Stimulated activated CD8-positive, alpha-beta memory T cell treated with anti-CD3 and anti-CD28 coated beads, Interleukin-12 subunit alpha, Interleukin-12 subunit beta, amount 100 ng/mL, for 24 hours (primary cell): ENCODE results near the gene QSOX2.

Experiments
- DNase-seq: peaks from one replicate; pipeline ENCODE4 v3.0.0-alpha.2; 2020; ENCODE audit errors: extremely low read depth

The QSOX2 gene

GRCh38 chr9:136172412-136173079, 73.1 kb downstream of the QSOX2 start:
- no peak for DNase-seq

DNA sequence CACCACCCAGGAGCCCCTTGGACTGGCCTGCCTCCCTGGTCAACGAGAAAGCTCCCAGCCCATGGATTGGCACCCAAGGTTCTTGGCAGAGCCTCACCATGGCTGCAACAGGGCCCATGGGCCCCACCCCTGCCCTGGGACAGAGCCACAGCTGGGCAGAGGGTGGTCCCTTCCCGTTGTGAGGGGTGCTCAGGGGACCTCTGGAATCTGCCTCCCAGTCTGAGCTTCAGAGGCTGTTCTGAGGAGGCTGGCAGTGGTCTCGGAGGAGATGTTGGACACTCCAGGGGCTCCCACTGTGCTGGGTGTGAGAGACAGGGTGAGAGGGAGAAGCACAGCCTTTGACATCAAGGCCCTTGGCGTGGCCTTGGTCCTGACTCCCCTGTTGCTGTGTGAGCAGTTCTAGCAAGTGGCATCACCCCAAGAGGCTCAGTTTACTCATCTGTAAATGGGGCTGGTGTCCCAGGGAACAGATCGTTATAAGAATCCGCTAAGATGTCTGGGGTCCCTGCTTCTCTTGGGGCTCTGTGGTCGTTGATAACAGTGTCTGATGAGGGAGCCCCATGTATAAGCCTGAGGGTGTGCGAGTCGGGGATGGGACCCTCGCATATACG, 73.7 kb downstream of the QSOX2 start:
- DNase-seq: no peak

- DNase-seq: no peak
These were observed 74.4 kb downstream of the QSOX2 start for GRCh38 chr9:136171009-136171800.

GRCh38 chr9:136170006-136170901, 75.4 kb downstream of the QSOX2 start:
- DNase-seq: no peak

GRCh38 chr9:136169495-136169894, 76.1 kb downstream of the QSOX2 start:
- no peak for DNase-seq

DNA sequence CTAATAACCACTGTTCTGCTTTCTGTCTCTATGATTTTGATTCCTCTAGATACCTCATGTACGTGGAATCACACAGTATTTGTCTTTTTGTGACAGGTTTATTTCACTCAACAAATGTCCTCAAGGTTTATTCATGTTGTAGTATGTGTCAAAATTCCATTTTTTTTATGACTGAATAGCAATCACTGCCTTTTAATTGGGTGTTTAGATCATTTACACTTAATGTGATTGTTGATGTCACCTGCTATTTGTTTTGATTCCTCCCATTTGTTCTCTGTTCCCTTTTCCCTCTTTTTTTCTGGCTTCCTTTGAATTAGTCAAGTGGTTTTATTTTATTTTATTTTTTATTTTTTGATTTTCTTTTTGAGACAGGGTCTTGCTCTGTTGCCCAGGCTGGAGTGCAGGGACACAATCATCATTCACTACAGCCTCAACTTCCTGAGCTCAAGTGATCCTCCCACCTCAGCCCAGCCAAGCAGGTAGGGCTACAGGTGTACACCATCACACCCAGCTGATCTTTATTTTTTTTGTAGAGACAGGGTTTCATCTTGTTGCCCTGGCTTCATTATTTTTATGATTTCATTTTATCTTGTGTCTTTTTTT, 82.3 kb downstream of the QSOX2 start:
- DNase-seq: no peak

DNA sequence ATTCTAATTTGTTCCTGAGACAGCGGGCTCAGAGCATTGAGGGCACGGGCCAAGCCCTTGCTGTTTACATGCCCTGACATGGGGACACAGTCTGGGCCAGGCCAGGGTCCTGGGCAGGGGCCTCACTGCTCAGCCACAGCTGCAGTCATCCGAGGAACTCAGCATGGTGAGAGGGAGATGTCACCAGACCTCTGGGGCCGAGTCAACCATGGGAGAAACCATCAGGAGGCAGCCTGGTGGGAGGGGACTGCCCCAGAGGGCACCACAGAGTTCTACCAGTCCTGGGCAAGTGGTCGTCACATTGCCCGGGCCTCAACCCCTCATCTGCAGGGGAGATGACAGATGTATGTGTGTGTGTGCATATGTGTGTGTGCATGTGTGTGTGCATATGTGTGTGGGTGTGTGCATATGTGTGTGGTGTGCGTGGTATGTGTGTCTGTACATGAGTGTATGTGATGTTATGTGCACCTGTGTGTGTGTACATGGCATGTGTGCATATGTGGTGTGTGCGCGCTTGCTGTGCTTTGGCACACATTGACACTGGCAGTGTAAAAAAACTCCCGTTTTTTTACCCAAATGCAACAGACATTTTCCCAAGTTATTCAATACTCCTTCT, 84.5 kb downstream of the QSOX2 start:
- DNase-seq: no peak

DNA sequence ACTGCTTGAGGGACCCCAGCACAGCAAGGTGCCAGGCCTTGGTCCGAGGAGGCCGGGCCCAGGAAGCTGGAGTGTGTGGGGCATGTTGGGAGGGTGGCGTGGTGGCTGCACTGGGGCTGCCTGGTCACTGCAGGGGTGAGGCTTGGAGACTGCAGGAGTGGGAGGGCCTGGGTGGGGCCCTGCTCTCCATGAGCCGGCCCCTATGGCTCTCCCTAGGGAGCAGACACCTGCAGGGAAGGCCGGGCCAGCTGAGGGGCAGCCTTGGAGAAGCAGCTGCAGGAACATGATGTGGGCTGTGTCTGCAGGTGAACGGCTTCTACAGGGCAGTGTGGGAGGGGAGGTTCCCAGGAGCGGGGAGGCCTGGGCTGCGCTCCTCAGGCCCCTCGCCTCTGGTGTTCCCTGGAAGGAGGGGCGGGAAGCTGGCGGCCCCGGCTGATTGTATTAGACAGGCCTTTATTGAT, 85.2 kb downstream of the QSOX2 start:
- DNase-seq: no peak

DNA sequence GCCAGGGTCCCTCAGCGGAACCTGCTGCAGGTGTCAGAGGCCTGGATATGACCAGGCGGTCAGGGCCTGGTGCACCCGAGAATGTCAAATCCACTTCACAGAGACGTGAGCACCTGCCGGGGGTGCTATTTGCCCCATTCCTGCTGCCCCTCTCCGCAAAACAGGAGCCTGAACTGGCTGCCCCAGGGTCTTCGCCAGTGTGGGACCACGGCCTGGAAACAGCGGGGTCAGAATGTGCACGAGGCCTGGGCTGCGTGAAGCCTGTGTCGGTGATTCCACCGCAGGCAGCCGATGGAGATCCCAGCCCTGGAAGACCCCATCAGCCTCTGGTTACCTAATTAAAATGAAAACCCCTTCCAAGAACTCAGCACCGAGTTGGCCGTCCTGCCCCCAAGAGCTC, 85.8 kb downstream of the QSOX2 start:
- no peak for DNase-seq

DNA sequence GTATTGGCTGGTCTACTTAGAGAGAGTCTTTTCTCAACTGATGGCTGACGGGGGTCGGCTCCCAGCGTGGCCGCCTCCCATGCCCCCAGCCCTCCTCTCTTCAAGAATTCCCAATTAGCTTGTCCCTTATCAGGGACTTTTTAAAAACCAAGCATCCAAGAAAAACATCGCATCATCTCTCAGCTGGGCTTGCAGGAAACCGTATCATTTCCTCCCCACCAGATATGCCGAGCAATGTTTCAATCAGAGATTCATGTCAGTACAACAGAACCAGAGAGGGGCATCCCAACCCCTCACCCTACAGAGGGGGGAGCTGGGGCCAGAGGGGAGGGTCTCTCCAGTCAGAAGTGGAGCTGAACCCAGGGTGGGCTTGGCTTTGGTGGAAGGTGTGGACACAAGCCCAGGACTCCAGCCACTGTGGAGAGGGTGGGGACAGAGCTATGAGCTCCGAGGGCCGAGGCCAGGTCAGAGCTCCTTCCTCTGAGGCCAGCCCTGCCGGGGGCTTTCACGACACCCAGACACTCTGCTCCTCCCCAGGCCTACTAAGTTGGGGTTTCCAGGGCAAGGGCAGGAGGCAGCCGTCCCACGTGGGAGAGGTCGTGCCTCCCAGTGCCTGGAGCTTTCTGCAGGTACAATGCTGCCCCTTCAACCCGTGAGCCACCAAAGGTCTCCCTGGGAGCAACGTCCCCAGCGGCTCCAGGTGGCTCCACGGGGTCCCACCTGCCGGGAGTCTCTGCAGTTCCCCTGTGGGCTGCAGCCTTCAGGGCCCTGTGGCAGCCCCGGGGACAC, 87.9 kb downstream of the QSOX2 start:
- no peak for DNase-seq
